A673 (cell line): Measurements from ENCODE around the gene SRPK3. TPM values are rescaled to one million over a fixed set of nuclear protein-coding genes. Genes with fewer than 3 reads are reported as not detected.

ENCODE experiments used
- BruUV-seq: library from RNA; stranded (reverse); fragments of 400-500 nt; replicated peaks from 2 replicates; lab custom pipeline; 2021; lab: Mats Ljungman, UMichigan
- CTCF ChIA-PET: fragments of 300-600 bp; sonication (Branson Sonifier 250); formaldehyde crosslinking; loops from one replicate; lab custom pipeline; 2022; ENCODE audit warnings: antibody characterized with exemption; lab: Charles Lee
- POLR2A ChIA-PET: fragments of 300-600 bp; sonication (Branson Sonifier 250); formaldehyde crosslinking; loops from one replicate; lab custom pipeline; 2022; ENCODE audit warnings: antibody characterized with exemption; ENCODE audit not compliant: low non-redundant PET; lab: Charles Lee
- DNase-seq: peaks from one replicate; pipeline ENCODE4 v3.0.0-alpha.2; 2015; ENCODE audit warnings: low spot score
- H3K27ac ChIP-seq: fragments of 200-600 bp; sonication (generic); 2 replicates; pipeline ENCODE4 v1.5.1; 2016; ENCODE audit warnings: mixed run types, low read depth, mild to moderate bottlenecking, mixed read lengths, antibody characterized with exemption, low read length; ENCODE audit not compliant: poor library complexity, severe bottlenecking
- H3K27me3 ChIP-seq: fragments of 200-600 bp; sonication (generic); replicated peaks from 2 replicates; pipeline ENCODE4 v1.6.1; 2017; ENCODE audit warnings: mixed run types, low read depth, mild to moderate bottlenecking, mixed read lengths, antibody characterized with exemption, low read length; ENCODE audit not compliant: insufficient read depth, poor library complexity
- H3K36me3 ChIP-seq: fragments of 200-600 bp; sonication (generic); 2 replicates; pipeline ENCODE4 v1.6.1; 2016; ENCODE audit warnings: mixed run types, mild to moderate bottlenecking, mixed read lengths, antibody characterized with exemption, low read length; ENCODE audit not compliant: insufficient read depth, poor library complexity, severe bottlenecking
- H3K4me1 ChIP-seq: fragments of 200-600 bp; sonication (generic); 2 replicates; pipeline ENCODE4 v1.6.1; 2017; ENCODE audit warnings: mixed run types, mild to moderate bottlenecking, mixed read lengths, antibody characterized with exemption, low read length; ENCODE audit not compliant: insufficient read depth, poor library complexity, severe bottlenecking
- H3K4me3 ChIP-seq: fragments of 200-600 bp; sonication (generic); 2 replicates; pipeline ENCODE4 v1.5.1; 2016; ENCODE audit warnings: low read depth, mixed run types, mild to moderate bottlenecking, mixed read lengths, low read length; ENCODE audit not compliant: poor library complexity, severe bottlenecking
- H3K9me3 ChIP-seq: fragments of 200-600 bp; sonication (generic); 2 replicates; pipeline ENCODE4 v1.6.1; 2016; ENCODE audit warnings: mixed run types, low read depth, mild to moderate bottlenecking, mixed read lengths, antibody characterized with exemption, low read length; ENCODE audit not compliant: poor library complexity, severe bottlenecking
- CTCF ChIP-seq: fragments of 300-800, 200-600 bp; sonication (generic); conservative IDR thresholded peaks from 2 replicates; pipeline ENCODE4 v1.5.1; 2017; ENCODE audit warnings: low read depth, mild to moderate bottlenecking, antibody characterized with exemption, low read length, moderate library complexity, mixed read lengths
- EZH2 ChIP-seq: fragments of 200-600 bp; sonication (generic); IDR thresholded peaks from 2 replicates; pipeline ENCODE4 v1.6.1; 2017; ENCODE audit warnings: borderline replicate concordance, low read depth, mild to moderate bottlenecking, mixed read lengths, antibody characterized with exemption, low read length; ENCODE audit not compliant: poor library complexity, severe bottlenecking
- intact Hi-C: fragments of 100-400 bp; cut with micrococcal nuclease; formaldehyde crosslinking; loops from one replicate; pipeline ENCODE4 v1.10.0; 2022; ENCODE audit not compliant: unreplicated experiment
- total RNA-seq: library from RNA; stranded (reverse); gene quantifications from 2 replicates; pipeline ENCODE4 v1.2.3, GENCODE V29; 2021

The SRPK3 gene
- total RNA-seq, 1 experiment from 2014 or later: not detected

DNA sequence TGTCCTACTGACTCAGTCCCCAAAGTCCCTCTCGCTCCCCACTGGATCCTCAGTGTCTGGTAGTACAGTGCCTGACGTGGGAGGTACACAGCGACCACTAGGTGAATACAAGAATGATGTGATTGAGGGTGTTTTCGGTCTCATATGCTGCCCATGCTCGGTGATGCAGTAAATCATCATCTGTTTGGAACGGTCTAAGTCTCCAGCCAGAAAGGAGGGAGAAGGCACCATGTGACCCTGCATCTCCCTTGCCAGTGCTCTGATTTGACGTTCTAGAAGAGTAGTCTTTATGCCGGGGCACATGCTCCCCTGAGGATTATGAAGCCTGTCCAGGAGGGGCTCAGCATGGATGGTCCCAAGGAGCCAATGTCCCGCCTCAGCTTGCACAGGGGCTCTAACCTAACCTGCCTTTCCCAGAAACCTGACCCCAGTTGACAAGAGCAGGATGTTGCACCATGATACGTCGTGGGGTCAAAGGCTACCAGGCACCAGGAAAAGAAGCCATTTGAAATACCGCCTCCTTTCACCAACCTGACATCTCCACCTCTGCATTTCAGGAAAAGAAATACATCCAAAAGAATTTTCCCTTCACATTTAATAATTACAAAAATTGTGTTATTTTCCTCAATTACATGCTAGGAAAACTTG lies 30.6 kb upstream of the SRPK3 start:
- Histone ChIP-seq H3K4me3 (no peak overlapping the region), H3K27me3 (no peaks in the 10 kb centered on the region), H3K9me3 (no peaks in the 10 kb centered on the region), H3K4me1 (no peaks in the 10 kb centered on the region), H3K27ac (no peak overlapping the region), H3K36me3 (no peaks in the 10 kb centered on the region)
- ChIA-PET POLR2A (no interaction called here), CTCF (no interaction called here)
- no peak for DNase-seq
- intact Hi-C loops: no loop called here
- TF ChIP-seq CTCF (no peak), EZH2 (no peak)
- no TSS peak for BruUV-seq

DNA sequence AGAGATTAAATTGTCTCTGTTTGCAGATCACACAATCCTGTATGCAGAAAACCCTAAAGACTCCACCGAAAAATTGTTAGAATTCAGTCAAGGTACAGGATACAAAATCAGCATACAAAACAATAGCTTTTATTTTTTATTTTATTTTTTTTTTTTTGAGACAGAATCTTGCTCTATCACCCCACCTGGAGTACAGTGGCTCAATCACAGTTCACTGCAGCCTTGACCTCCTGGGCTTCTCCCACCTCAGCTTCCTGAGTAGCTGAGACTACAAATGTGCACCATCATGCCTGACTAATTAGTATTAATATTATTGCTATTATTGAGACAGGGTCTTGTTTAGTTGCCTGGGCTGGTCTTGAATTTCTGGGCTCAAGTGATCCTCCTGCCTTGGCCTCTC lies 25.7 kb upstream of the SRPK3 start:
- intact Hi-C loops: no loop called here
- H3K4me1 ChIP-seq: no peaks in the 10 kb centered on the region
- no peak overlapping the region for H3K27ac ChIP-seq
- no peak for DNase-seq
- TF ChIP-seq EZH2 (no peak), CTCF (no peak)
- ChIA-PET CTCF (no interaction called here), POLR2A (no interaction called here)
- no peaks in the 10 kb centered on the region for H3K36me3 ChIP-seq
- peaks cover 9% of the 10 kb centered on the region for H3K9me3 ChIP-seq
- BruUV-seq: no TSS peak
- H3K4me3 ChIP-seq: no peak overlapping the region
- H3K27me3 ChIP-seq: no peaks in the 10 kb centered on the region

GRCh38 chrX:153761863-153762262 lies 19.0 kb upstream of the SRPK3 start:
- DNase-seq: no peak
- Histone ChIP-seq H3K27me3 (no peaks in the 10 kb centered on the region), H3K9me3 (no peaks in the 10 kb centered on the region), H3K4me3 (no peak overlapping the region), H3K4me1 (no peaks in the 10 kb centered on the region), H3K36me3 (no peaks in the 10 kb centered on the region), H3K27ac (no peak overlapping the region)
- no TSS peak for BruUV-seq
- ChIA-PET CTCF (no interaction called here), POLR2A (no interaction called here)
- intact Hi-C loops: no loop called here
- TF ChIP-seq CTCF: no peak
- TF ChIP-seq EZH2: no peak
